Neural crest cell (in vitro differentiated cells): ENCODE measurements around the gene EMILIN3. TPM values are rescaled to one million over a fixed set of nuclear protein-coding genes. Genes with fewer than 3 reads are reported as not detected.

Experiments
- DNase-seq: peaks from one replicate; pipeline ENCODE4 v3.0.0; 2021; ENCODE audit warnings: low read depth, mixed read lengths, low spot score
- H3K27ac Mint-ChIP-seq: one replicate; pipeline ENCODE4 v1.8.0; 2021; ENCODE audit warnings: mild to moderate bottlenecking, mixed read lengths; ENCODE audit not compliant: unreplicated experiment
- H3K27me3 Mint-ChIP-seq: 2 replicates; pipeline ENCODE4 v1.8.0; 2021; ENCODE audit warnings: low read depth, mild to moderate bottlenecking, mixed read lengths
- H3K36me3 Mint-ChIP-seq: 2 replicates; pipeline ENCODE4 v1.8.0; 2021; ENCODE audit warnings: low read depth, mild to moderate bottlenecking, mixed read lengths
- H3K4me1 Mint-ChIP-seq: 2 replicates; pipeline ENCODE4 v1.8.0; 2021; ENCODE audit warnings: mixed read lengths
- H3K4me3 Mint-ChIP-seq: one replicate; pipeline ENCODE4 v1.8.0; 2021; ENCODE audit warnings: mild to moderate bottlenecking, mixed read lengths
- H3K9me3 Mint-ChIP-seq: 2 replicates; pipeline ENCODE4 v1.8.0; 2021; ENCODE audit warnings: mixed read lengths
- CTCF ChIP-seq: fragments of 200-600 bp; sonication (generic); conservative IDR thresholded peaks from 2 replicates; pipeline ENCODE4 v1.5.0; 2021; ENCODE audit warnings: antibody characterized with exemption, mild to moderate bottlenecking
- total RNA-seq: library from RNA; stranded (reverse); gene quantifications from 2 replicates; pipeline ENCODE4 v1.2.1, GENCODE V29; 2021

The EMILIN3 gene
- total RNA-seq, 1 donor from 2014 or later: 6.9 TPM

GRCh38 chr20:41363601-41364000 is 3.0 kb downstream of the EMILIN3 start:
- peaks cover 6% of the 10 kb centered on the region for H3K4me1 Mint-ChIP-seq
- H3K27ac Mint-ChIP-seq: no peak overlapping the region
- H3K36me3 Mint-ChIP-seq: no peaks in the 10 kb centered on the region
- no peak for DNase-seq
- H3K9me3 Mint-ChIP-seq: no peaks in the 10 kb centered on the region
- no peak for TF ChIP-seq CTCF
- peaks cover 28% of the 10 kb centered on the region for H3K27me3 Mint-ChIP-seq
- no peak overlapping the region for H3K4me3 Mint-ChIP-seq

GRCh38 chr20:41362748-41363140 is 3.9 kb downstream of the EMILIN3 start:
- Mint-ChIP-seq H3K27me3 (peaks cover 23% of the 10 kb centered on the region), H3K9me3 (no peaks in the 10 kb centered on the region), H3K36me3 (no peaks in the 10 kb centered on the region), H3K4me1 (peaks cover 6% of the 10 kb centered on the region), H3K4me3 (no peak overlapping the region), H3K27ac (no peak overlapping the region)
- DNase-seq: no peak
- TF ChIP-seq CTCF: no peak

GRCh38 chr20:41361757-41362747 is 4.6 kb downstream of the EMILIN3 start:
- Mint-ChIP-seq H3K9me3 (no peaks in the 10 kb centered on the region), H3K27me3 (peaks cover 16% of the 10 kb centered on the region), H3K27ac (no peak overlapping the region), H3K36me3 (no peaks in the 10 kb centered on the region), H3K4me3 (no peak overlapping the region), H3K4me1 (peaks cover 2% of the 10 kb centered on the region)
- DNase-seq: no peak
- TF ChIP-seq CTCF: no peak

- no peak for TF ChIP-seq CTCF
- no peaks in the 10 kb centered on the region for H3K4me1 Mint-ChIP-seq
- peaks cover 14% of the 10 kb centered on the region for H3K27me3 Mint-ChIP-seq
- no peak for DNase-seq
- H3K4me3 Mint-ChIP-seq: no peak overlapping the region
- H3K27ac Mint-ChIP-seq: no peak overlapping the region
- no peaks in the 10 kb centered on the region for H3K9me3 Mint-ChIP-seq
- no peaks in the 10 kb centered on the region for H3K36me3 Mint-ChIP-seq
Observed at GRCh38 chr20:41360831-41361756, 5.5 kb downstream of the EMILIN3 start.

GRCh38 chr20:41359541-41360011 is 7.0 kb downstream of the EMILIN3 start:
- no peaks in the 10 kb centered on the region for H3K4me1 Mint-ChIP-seq
- H3K4me3 Mint-ChIP-seq: no peak overlapping the region
- no peak overlapping the region for H3K27ac Mint-ChIP-seq
- H3K9me3 Mint-ChIP-seq: no peaks in the 10 kb centered on the region
- no peak for DNase-seq
- no peak for TF ChIP-seq CTCF
- peaks cover 2% of the 10 kb centered on the region for H3K27me3 Mint-ChIP-seq
- H3K36me3 Mint-ChIP-seq: no peaks in the 10 kb centered on the region
